Activated T-cell treated with anti-CD3 and anti-CD28 coated beads, Interleukin-2, amount 50 U/mL, for 24 hours (primary cell): ENCODE measurements around the gene CHAMP1.
"Not testable (repeated sequence)": the region's sequence is repeated elsewhere in the genome, so short reads cannot be mapped to it uniquely, and the experiment has no call there.

ENCODE experiments used
- DNase-seq: peaks from one replicate; pipeline ENCODE4 v3.0.0-alpha.2; 2020
- H3K27ac Mint-ChIP-seq: 2 replicates; pipeline ENCODE4 v1.8.0; 2020; ENCODE audit warnings: mild to moderate bottlenecking, mixed read lengths
- H3K27me3 Mint-ChIP-seq: 2 replicates; pipeline ENCODE4 v1.8.0; 2020; ENCODE audit warnings: mixed read lengths
- H3K36me3 Mint-ChIP-seq: 2 replicates; pipeline ENCODE4 v1.8.0; 2020; ENCODE audit warnings: low read depth, mixed read lengths
- H3K4me1 Mint-ChIP-seq: 2 replicates; pipeline ENCODE4 v1.8.0; 2020; ENCODE audit warnings: low read depth, mixed read lengths
- H3K4me3 Mint-ChIP-seq: 2 replicates; pipeline ENCODE4 v1.8.0; 2020; ENCODE audit warnings: mild to moderate bottlenecking, moderate library complexity, mixed read lengths
- H3K9me3 Mint-ChIP-seq: 2 replicates; pipeline ENCODE4 v1.8.0; 2020; ENCODE audit warnings: mixed read lengths

The CHAMP1 gene

DNA sequence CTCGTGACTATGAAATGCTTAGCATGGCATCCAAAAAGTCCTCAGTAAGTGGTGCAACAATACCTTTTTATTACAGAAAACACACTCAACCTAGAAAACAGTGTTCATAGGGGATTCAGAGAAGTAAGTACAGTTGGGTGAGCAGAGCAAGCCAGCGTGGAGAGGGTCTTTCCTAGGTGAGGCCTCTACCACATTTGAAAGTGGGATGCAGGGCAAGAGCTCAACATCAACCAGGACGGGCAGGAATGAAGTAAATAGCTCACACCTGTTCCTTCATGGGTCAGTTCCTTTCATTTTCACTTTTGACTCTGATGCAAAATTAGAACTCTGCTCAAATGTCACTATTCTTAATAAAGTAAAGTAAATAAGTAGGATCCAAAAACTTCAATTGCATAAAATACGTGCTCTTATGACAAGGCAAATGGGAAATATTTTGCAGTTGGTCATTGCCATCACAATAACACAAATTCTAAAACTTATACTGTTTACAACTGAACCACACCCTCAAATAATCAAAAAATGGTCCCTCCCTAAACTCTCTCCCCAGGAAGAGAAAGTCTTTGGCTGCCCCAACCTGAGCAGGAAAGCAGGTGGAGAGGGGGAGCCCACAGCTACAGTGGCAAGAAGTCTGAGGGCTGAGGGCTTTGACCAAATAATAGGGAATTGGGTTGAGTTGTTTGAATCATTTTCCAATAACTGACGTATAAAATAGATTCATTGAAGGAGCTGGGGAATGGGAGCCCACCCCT, 20.2 kb downstream of the CHAMP1 start:
- Mint-ChIP-seq H3K36me3 (peaks cover under 1% of the 10 kb centered on the region), H3K4me3 (no peak overlapping the region), H3K9me3 (no peaks in the 10 kb centered on the region), H3K4me1 (peaks cover 14% of the 10 kb centered on the region), H3K27ac (no peak overlapping the region), H3K27me3 (no peaks in the 10 kb centered on the region)
- DNase-seq = no peak

DNA sequence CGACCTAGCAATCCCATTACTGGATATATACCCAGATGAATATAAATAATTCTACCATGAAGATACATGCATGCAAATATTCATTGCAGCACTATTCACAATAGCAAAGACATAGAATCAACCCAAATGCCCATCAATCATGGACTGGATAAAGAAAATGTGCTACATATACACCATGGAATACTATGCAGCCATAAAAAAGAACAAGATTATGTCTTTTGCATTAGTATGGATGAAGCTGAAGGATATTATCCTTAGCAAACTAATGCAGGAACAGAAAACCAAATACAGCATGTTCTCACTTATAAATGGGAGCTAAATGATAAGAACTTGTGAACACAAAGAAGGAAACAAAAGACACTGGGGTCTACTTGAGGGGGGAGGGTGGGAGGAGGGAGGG, 22.2 kb downstream of the CHAMP1 start:
- H3K9me3 Mint-ChIP-seq, H3K36me3 Mint-ChIP-seq, DNase-seq, H3K4me3 Mint-ChIP-seq, H3K27ac Mint-ChIP-seq, H3K27me3 Mint-ChIP-seq: not testable (repeated sequence)
- H3K4me1 Mint-ChIP-seq = peaks cover 25% of the 10 kb centered on the region

DNA sequence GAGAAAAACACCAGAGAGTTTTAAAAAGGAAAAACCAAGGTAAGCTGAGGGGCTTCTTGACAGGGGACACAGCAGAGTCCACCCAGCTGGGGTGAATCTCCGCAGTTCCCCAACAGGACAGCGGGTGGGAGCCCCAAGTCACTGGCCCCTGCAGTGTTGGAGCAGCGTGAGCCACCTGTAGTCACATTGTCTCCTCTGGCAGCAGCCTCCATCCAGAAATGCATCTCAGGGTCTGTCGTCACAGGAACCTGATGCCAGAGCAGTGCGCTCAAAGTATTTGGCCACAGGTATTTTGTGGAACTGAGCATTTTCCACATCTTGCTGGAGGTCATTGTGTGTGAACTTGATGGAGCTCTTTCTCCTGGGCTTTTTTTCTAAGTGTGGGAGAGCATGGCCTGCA, 24.7 kb downstream of the CHAMP1 start:
- Mint-ChIP-seq H3K36me3 (no peaks in the 10 kb centered on the region), H3K4me3 (no peak overlapping the region), H3K27me3 (no peaks in the 10 kb centered on the region), H3K4me1 (peaks cover 21% of the 10 kb centered on the region), H3K27ac (no peak overlapping the region), H3K9me3 (no peaks in the 10 kb centered on the region)
- no peak for DNase-seq

DNA sequence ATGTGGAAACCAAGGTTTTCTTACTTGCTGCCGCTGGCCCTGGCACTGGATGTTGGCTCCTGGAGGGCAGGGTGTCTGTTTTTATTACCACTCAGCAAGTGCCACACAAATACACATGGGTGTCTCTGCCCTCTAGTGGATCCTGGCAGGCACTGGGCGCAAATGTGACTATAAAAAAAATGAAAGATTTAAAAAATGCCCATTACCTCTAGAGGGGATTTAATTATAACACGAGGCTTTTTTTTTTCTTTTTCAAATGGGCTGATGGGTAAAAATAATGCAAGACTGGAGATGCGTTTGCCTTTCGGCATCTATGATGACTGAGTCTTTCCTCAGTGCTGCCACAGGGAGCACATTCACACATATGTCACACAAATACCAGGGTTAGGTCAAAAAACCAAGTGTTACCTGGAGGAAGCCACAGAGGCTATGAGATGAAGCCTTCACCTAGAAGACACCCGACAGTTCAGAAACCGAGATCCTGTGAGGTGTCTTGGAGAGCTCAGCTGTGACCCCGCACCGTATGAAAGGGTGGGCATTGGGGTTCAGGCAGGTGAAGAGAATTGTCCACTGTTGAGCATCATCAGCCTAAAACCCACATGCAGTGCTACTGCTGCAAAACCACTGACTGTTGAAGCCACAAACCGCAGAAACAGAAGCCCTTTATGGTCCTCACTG, 25.7 kb downstream of the CHAMP1 start:
- Mint-ChIP-seq H3K4me3 (no peak overlapping the region), H3K27ac (peak overlapping the region; percentile 5)

DNA sequence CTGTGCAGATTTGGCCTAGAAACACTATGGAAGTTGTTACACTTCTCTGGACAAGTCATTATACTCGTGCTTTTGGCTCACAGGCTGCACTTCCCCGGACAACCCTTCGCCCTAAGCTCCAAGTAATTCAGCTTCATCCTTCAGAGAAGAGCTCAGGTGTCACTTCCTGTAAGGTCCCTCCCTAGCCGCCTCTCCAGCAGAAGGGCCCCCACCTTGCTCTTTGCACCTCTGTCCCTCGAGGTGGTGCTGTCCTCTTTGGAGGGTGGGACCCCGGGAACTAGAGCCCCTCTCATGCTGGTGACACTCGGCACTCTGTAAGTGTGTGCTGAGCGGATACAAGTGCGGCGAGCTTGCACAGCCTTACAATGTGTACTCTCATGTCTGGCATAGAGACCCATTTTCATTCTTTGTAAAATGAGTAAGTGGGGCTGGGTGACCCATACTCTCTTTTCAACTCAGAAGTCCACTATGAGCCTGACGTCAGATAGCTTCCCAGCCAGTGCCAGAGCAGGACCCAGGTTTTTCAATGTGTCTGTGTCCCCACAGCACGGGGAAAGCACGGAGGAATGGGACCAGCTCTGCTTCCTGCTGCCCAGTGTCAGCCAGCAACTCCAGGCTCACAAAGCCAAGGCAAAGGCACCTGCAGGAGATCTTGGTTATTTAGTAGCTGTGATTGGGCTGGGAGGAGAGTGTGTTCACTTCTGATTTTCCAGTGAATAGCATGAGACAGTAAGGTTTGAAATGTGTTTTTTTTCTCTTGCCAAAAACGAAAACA, 26.9 kb downstream of the CHAMP1 start:
- Mint-ChIP-seq H3K4me3 (no peak overlapping the region), H3K36me3 (no peaks in the 10 kb centered on the region), H3K9me3 (no peaks in the 10 kb centered on the region), H3K27me3 (peaks cover 8% of the 10 kb centered on the region), H3K4me1 (peaks cover 12% of the 10 kb centered on the region), H3K27ac (no peak overlapping the region)
- DNase-seq = no peak

More for the DNA sequence above, 25.7 kb downstream of the CHAMP1 start:
- Mint-ChIP-seq H3K27me3 (peaks cover 4% of the 10 kb centered on the region), H3K36me3 (no peaks in the 10 kb centered on the region), H3K4me1 (peaks cover 13% of the 10 kb centered on the region), H3K9me3 (no peaks in the 10 kb centered on the region)
- peak; percentile 52 for DNase-seq

DNA sequence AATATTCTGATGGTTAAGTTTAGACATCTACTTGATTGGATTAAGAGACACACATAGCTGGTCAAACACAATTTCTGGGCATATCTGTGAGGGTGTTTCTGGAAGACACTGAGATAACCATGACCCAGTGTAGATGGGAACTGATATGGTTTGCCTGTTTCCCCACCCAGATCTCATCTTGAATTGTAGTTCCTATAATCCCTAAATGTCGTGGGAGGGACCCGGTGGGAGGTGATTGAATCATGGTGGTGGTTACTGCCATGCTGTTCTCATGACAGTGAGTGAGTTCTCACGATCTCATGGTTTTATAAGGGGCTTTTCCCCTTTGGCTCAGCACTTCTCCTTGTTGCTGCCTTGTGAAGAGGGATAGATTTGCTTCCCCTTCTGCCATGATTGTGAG, 33.0 kb downstream of the CHAMP1 start:
- not testable (repeated sequence) for DNase-seq, H3K4me1 Mint-ChIP-seq, H3K9me3 Mint-ChIP-seq, H3K36me3 Mint-ChIP-seq, H3K4me3 Mint-ChIP-seq, H3K27ac Mint-ChIP-seq
- peaks cover 51% of the 10 kb centered on the region for H3K27me3 Mint-ChIP-seq

DNA sequence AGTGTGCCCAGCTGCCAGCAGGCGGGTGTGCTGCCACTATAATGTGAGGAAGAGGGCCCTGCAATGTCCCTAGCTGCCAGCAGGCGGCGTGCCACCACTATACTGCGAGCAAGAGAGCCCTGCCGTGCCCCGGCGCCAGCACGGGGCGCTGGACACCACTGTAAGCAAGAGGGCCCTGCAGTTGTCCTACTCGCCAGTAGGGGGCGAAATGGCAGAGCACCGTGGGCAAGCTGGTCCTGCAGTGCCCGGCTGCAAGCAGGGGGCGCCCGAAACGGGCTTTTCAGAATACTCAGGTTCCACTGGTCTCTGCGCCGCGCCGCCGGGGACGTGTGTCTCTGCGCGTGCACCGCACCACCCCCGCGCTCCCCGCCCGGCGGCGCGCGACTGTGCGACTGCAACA, 38.5 kb downstream of the CHAMP1 start:
- H3K4me3 Mint-ChIP-seq, H3K36me3 Mint-ChIP-seq, H3K4me1 Mint-ChIP-seq, DNase-seq, H3K27ac Mint-ChIP-seq, H3K9me3 Mint-ChIP-seq: not testable (repeated sequence)
- peaks cover 31% of the 10 kb centered on the region for H3K27me3 Mint-ChIP-seq

DNA sequence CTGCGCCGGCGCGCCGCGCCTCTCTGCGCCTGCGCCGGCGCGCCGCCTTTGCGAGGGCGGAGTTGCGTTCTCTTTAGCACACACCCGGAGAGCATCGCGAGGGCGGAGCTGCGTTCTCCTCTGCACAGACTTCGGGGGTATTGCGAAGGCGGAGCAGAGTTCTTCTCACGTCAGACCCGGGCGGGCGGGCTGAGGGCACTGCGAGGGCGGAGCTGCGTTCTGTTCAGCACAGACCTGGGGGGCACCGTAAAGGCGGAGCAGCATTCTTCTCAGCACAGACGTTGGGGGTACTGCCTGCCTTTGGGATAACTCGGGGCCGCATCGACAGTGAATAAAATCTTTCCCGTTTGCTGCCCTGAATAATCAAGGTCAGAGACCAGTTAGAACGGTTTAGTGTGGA, 39.1 kb downstream of the CHAMP1 start:
- not testable (repeated sequence) for DNase-seq, H3K36me3 Mint-ChIP-seq, H3K4me1 Mint-ChIP-seq, H3K27ac Mint-ChIP-seq, H3K9me3 Mint-ChIP-seq, H3K4me3 Mint-ChIP-seq
- H3K27me3 Mint-ChIP-seq = peaks cover 25% of the 10 kb centered on the region
